PC-3 (cell line): ENCODE results near the gene PHAF1.

Experiments
- EZH2 ChIP-seq: fragments of 300-600 bp; sonication (generic); IDR thresholded peaks from one replicate; pipeline ENCODE4 v1.6.1; 2017; ENCODE audit warnings: antibody characterized with exemption, mild to moderate bottlenecking, low read length; ENCODE audit not compliant: unreplicated experiment
- EZH2phosphoT487 ChIP-seq: fragments of 300-600 bp; sonication (generic); IDR thresholded peaks from 2 replicates; pipeline ENCODE4 v1.6.1; 2018; ENCODE audit warnings: mild to moderate bottlenecking, antibody characterized with exemption, low read length, borderline replicate concordance
- TF ChIP-seq, protein P1 (sequence below): fragments of 300-600 bp; sonication (generic); conservative IDR thresholded peaks from 2 replicates; pipeline ENCODE4 v1.5.1; 2017; ENCODE audit warnings: antibody characterized with exemption, low read depth, mild to moderate bottlenecking, low read length

DNA sequence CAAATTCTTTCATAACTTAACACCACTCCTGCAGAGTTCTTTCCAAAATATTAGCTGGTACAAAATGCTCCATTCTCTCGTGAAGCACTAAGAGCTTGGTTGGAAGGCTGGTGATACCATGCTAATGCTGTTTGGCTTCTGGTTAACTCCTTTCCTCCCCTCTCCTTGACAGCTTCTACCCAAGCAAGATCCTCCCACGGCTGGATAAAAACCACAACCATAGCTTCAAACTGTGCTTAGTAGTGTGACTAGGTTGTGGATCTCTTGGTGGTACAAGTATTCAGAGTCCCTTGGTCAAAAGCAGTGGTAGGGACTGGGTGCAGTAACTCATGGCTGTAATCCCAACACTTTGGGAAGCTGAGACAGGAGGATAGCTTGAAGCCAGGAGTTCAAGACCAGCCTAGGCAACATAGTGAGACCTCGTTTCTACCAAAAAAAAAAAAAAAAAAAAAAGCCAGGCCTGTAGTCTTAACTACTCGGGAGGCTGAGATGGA lies 2.3 kb downstream of the PHAF1 start:
- TF ChIP-seq, protein P1, sequence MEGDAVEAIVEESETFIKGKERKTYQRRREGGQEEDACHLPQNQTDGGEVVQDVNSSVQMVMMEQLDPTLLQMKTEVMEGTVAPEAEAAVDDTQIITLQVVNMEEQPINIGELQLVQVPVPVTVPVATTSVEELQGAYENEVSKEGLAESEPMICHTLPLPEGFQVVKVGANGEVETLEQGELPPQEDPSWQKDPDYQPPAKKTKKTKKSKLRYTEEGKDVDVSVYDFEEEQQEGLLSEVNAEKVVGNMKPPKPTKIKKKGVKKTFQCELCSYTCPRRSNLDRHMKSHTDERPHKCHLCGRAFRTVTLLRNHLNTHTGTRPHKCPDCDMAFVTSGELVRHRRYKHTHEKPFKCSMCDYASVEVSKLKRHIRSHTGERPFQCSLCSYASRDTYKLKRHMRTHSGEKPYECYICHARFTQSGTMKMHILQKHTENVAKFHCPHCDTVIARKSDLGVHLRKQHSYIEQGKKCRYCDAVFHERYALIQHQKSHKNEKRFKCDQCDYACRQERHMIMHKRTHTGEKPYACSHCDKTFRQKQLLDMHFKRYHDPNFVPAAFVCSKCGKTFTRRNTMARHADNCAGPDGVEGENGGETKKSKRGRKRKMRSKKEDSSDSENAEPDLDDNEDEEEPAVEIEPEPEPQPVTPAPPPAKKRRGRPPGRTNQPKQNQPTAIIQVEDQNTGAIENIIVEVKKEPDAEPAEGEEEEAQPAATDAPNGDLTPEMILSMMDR, result no peak
- no peak for TF ChIP-seq EZH2
- no peak for TF ChIP-seq EZH2phosphoT487
